Esophagus (tissue), 2 donors: ENCODE data around the gene HSF5. TPM values are rescaled to one million over a fixed set of nuclear protein-coding genes. Genes with fewer than 3 reads are reported as not detected.

Source experiments
- H3K27ac ChIP-seq, 2 donors: one replicate each; pipeline ENCODE4 v1.5.1; 2013; ENCODE audit warnings: low read depth in 2 of 2, mild to moderate bottlenecking in 2 of 2, inconsistent platforms in 1 of 2, low read length in 1 of 2, moderate library complexity in 1 of 2
- H3K27me3 ChIP-seq, 2 donors: one replicate each; pipeline ENCODE4 v1.6.1; 2013; ENCODE audit warnings: low read length in 2 of 2, control low read depth in 1 of 2, mild to moderate bottlenecking in 1 of 2; ENCODE audit not compliant: insufficient read depth in 2 of 2, control insufficient read depth in 1 of 2
- H3K36me3 ChIP-seq, 2 donors: one replicate each; pipeline ENCODE4 v1.6.1; 2013; ENCODE audit warnings: low read length in 1 of 2; ENCODE audit not compliant: control insufficient read depth in 2 of 2, insufficient read depth in 2 of 2
- H3K4me1 ChIP-seq, 2 donors: one replicate each; pipeline ENCODE4 v1.6.1; 2013; ENCODE audit warnings: low read length in 1 of 2; ENCODE audit not compliant: control insufficient read depth in 2 of 2, insufficient read depth in 2 of 2
- H3K4me3 ChIP-seq, 2 donors: one replicate each; pipeline ENCODE4 v1.5.1; 2013; ENCODE audit warnings: low read length in 2 of 2, mild to moderate bottlenecking in 2 of 2, low read depth in 1 of 2, moderate library complexity in 1 of 2
- H3K9me3 ChIP-seq, 2 donors: one replicate each; pipeline ENCODE4 v1.6.1; 2013; ENCODE audit warnings: mild to moderate bottlenecking in 2 of 2, low read depth in 1 of 2, low read length in 1 of 2, moderate library complexity in 1 of 2; ENCODE audit not compliant: control insufficient read depth in 2 of 2, insufficient read depth in 1 of 2
- WGBS, 2 donors: extraction: QIAGEN DNeasy Blood & Tissue Kit; methylation state at CpG; one replicate each; pipeline ENCODE4 v1.1.7; 2013; 5-methylcytosine and 5-hydroxymethylcytosine counted together
- polyA plus RNA-seq, 2 donors: library from polyadenylated mRNA; stranded (reverse); fragments of 200-250 nt; gene quantifications; one replicate each; pipeline ENCODE4 v1.2.3, GENCODE V29; 2013
- donor health status: healthy with polysubstance abuse.
- donor health status: Bipolar disorder and iron deficiency.

HSF5 gene
- polyA plus RNA-seq, 2 donors, result 0.01 to 0.02 TPM

- 0 to 1% methylated on average over 17 to 27 of the region's 27 CpGs for WGBS, 2 donors
- H3K27ac ChIP-seq, result peak overlapping the region; percentile 95 to 98
- H3K4me3 ChIP-seq, result peak overlapping the region; percentile 52 to 76
- H3K9me3 ChIP-seq, result no peaks in the 10 kb centered on the region
- H3K36me3 ChIP-seq, result peaks cover 0 to under 1% of the 10 kb centered on the region in 2 donors
- no peaks in the 10 kb centered on the region for H3K27me3 ChIP-seq
- peaks cover 2 to 10% of the 10 kb centered on the region in 2 donors for H3K4me1 ChIP-seq
These were observed 29.2 kb upstream of the HSF5 start for GRCh38 chr17:58517378-58517927.

GRCh38 chr17:58516644-58517377 is 28.6 kb upstream of the HSF5 start:
- peaks cover 0 to 3% of the 10 kb centered on the region in 2 donors for H3K36me3 ChIP-seq
- H3K4me1 ChIP-seq, result peaks cover 2 to 10% of the 10 kb centered on the region in 2 donors
- peak overlapping the region; percentile 52 to 76 for H3K4me3 ChIP-seq
- WGBS, 2 donors, result 44 to 52% methylated on average over 2 of the region's 2 CpGs
- H3K9me3 ChIP-seq, result no peaks in the 10 kb centered on the region
- peak overlapping the region; percentile 95 to 98 for H3K27ac ChIP-seq
- no peaks in the 10 kb centered on the region for H3K27me3 ChIP-seq

- H3K27ac ChIP-seq, result peak overlapping the region; percentile 60 to 81
- 52 to 72% methylated on average over 2 of the region's 2 CpGs for WGBS, 2 donors
- H3K4me3 ChIP-seq, result no peak overlapping the region
- peaks cover 2 to 10% of the 10 kb centered on the region in 2 donors for H3K4me1 ChIP-seq
- no peaks in the 10 kb centered on the region for H3K9me3 ChIP-seq
- peaks cover 3 to 12% of the 10 kb centered on the region in 2 donors for H3K36me3 ChIP-seq
- no peaks in the 10 kb centered on the region for H3K27me3 ChIP-seq
These were observed 27.1 kb upstream of the HSF5 start for GRCh38 chr17:58515286-58515685.

- Histone ChIP-seq H3K4me3 (peak overlapping the region; percentile 65 to 73), H3K27ac (peak overlapping the region; percentile 60 to 81), H3K27me3 (no peaks in the 10 kb centered on the region), H3K9me3 (no peaks in the 10 kb centered on the region), H3K4me1 (peaks cover 2 to 10% of the 10 kb centered on the region in 2 donors), H3K36me3 (peaks cover 3 to 16% of the 10 kb centered on the region in 2 donors)
- 16% methylated on average over 11 of the region's 11 CpGs for WGBS, 2 donors
These were observed 26.6 kb upstream of the HSF5 start for GRCh38 chr17:58514770-58515157.

GRCh38 chr17:58513965-58514769 is 26.0 kb upstream of the HSF5 start, which contains the start of gene MTMR4:
Gene MTMR4 (minus strand): TSS chr17:58514638. CDS start chr17:58514407, 231 bp downstream.
- no peaks in the 10 kb centered on the region for H3K9me3 ChIP-seq
- H3K27ac ChIP-seq, result peak within 1 kb of the TSS; percentile 60 to 81
- 0 to 1% methylated on average over 51 to 64 of the region's 64 CpGs for WGBS, 2 donors
- no peaks in the 10 kb centered on the region for H3K27me3 ChIP-seq
- peaks cover 2 to 10% of the 10 kb centered on the region in 2 donors for H3K4me1 ChIP-seq
- H3K4me3 ChIP-seq, result peak within 1 kb of the TSS; percentile 65 to 73
- H3K36me3 ChIP-seq, result peaks cover 3 to 21% of the 10 kb centered on the region in 2 donors

- WGBS, 2 donors, result 27 to 30% methylated on average over 14 of the region's 14 CpGs
- Histone ChIP-seq H3K27ac (no peak overlapping the region), H3K27me3 (no peaks in the 10 kb centered on the region), H3K9me3 (no peaks in the 10 kb centered on the region), H3K36me3 (peaks cover 6 to 29% of the 10 kb centered on the region in 2 donors), H3K4me3 (peak overlapping the region; percentile 65 to 73), H3K4me1 (peaks cover 2 to 10% of the 10 kb centered on the region in 2 donors)
These were observed 25.2 kb upstream of the HSF5 start for GRCh38 chr17:58513267-58513964.

- peaks cover 10 to 54% of the 10 kb centered on the region in 2 donors for H3K36me3 ChIP-seq
- H3K9me3 ChIP-seq, result no peaks in the 10 kb centered on the region
- 88 to 95% methylated on average over 5 of the region's 5 CpGs for WGBS, 2 donors
- H3K27ac ChIP-seq, result no peak overlapping the region
- no peaks in the 10 kb centered on the region for H3K27me3 ChIP-seq
- H3K4me3 ChIP-seq, result no peak overlapping the region
- H3K4me1 ChIP-seq, result peaks cover 0 to 3% of the 10 kb centered on the region in 2 donors
These were observed 21.9 kb upstream of the HSF5 start for GRCh38 chr17:58510075-58510474.

- Histone ChIP-seq H3K4me3 (no peak overlapping the region), H3K27me3 (no peaks in the 10 kb centered on the region), H3K36me3 (peaks cover 17 to 67% of the 10 kb centered on the region in 2 donors), H3K4me1 (peaks cover 0 to 3% of the 10 kb centered on the region in 2 donors), H3K27ac (no peak overlapping the region), H3K9me3 (no peaks in the 10 kb centered on the region)
- WGBS, 2 donors, result 75 to 82% methylated on average over 10 of the region's 10 CpGs
These were observed 20.3 kb upstream of the HSF5 start for GRCh38 chr17:58508341-58509067.
